ELR (cell line): ENCODE data around the gene SLC14A1.

Experiments
- DNase-seq: peaks from one replicate; pipeline ENCODE4 v3.0.0-alpha.2; 2015; ENCODE audit warnings: low read depth

SLC14A1 gene

GRCh38 chr18:45801416-45802004 lies 77.5 kb downstream of the SLC14A1 start:
- DNase-seq, result no peak
